WI38 (cell line): ENCODE measurements around the gene THEMIS.

Source experiments
- H3K4me3 ChIP-seq: 2 replicates; pipeline ENCODE4 v1.5.1; 2011; ENCODE audit warnings: low read depth, mild to moderate bottlenecking, control low read depth, low read length
- CTCF ChIP-seq: IDR thresholded peaks from 2 replicates; pipeline ENCODE4 v1.5.1; 2012; ENCODE audit warnings: low read depth, mild to moderate bottlenecking, control low read depth, low read length

The THEMIS gene

GRCh38 chr6:127807806-127808517, 92.9 kb downstream of the THEMIS start:
- no peak overlapping the region for H3K4me3 ChIP-seq
- TF ChIP-seq CTCF, result no peak

- H3K4me3 ChIP-seq, result no peak overlapping the region
- no peak for TF ChIP-seq CTCF
These were observed 104.1 kb downstream of the THEMIS start for GRCh38 chr6:127796713-127797112.

GRCh38 chr6:127794405-127794804, 106.5 kb downstream of the THEMIS start:
- no peak overlapping the region for H3K4me3 ChIP-seq
- no peak for TF ChIP-seq CTCF

- no peak overlapping the region for H3K4me3 ChIP-seq
- no peak for TF ChIP-seq CTCF
These were observed 107.5 kb downstream of the THEMIS start for GRCh38 chr6:127793396-127793795.

GRCh38 chr6:127792616-127793015, 108.2 kb downstream of the THEMIS start:
- no peak for TF ChIP-seq CTCF
- H3K4me3 ChIP-seq, result no peak overlapping the region

GRCh38 chr6:127791779-127792528, 108.9 kb downstream of the THEMIS start:
- no peak overlapping the region for H3K4me3 ChIP-seq
- TF ChIP-seq CTCF, result no peak

GRCh38 chr6:127790571-127790970, 110.3 kb downstream of the THEMIS start:
- H3K4me3 ChIP-seq, result no peak overlapping the region
- no peak for TF ChIP-seq CTCF
